GM19397 (cell line): ENCODE measurements around the gene BTBD7.

Experiments
- ATAC-seq: cut with Tn5 transposase; IDR thresholded peaks from one replicate; pipeline ENCODE4 v1.9.1; 2021; ENCODE audit warnings: mild to moderate bottlenecking, moderate library complexity; ENCODE audit not compliant: unreplicated experiment

BTBD7 gene

GRCh38 chr14:93329965-93330608 lies 2.7 kb downstream of the BTBD7 start:
- ATAC-seq: no peak

GRCh38 chr14:93328546-93328945 lies 4.3 kb downstream of the BTBD7 start:
- ATAC-seq: no peak

GRCh38 chr14:93326196-93326595 lies 6.6 kb downstream of the BTBD7 start:
- no peak for ATAC-seq

- no peak for ATAC-seq
Measured at GRCh38 chr14:93323600-93324174, 9.1 kb downstream of the BTBD7 start.

- no peak for ATAC-seq
Measured at GRCh38 chr14:93322929-93323599, 9.8 kb downstream of the BTBD7 start.

- ATAC-seq: no peak
Measured at GRCh38 chr14:93320489-93320888, 12.3 kb downstream of the BTBD7 start.

GRCh38 chr14:93319958-93320357 lies 12.9 kb downstream of the BTBD7 start:
- ATAC-seq: no peak

- no peak for ATAC-seq
Measured at GRCh38 chr14:93319494-93319893, 13.3 kb downstream of the BTBD7 start.

GRCh38 chr14:93318927-93319326 lies 13.9 kb downstream of the BTBD7 start:
- no peak for ATAC-seq

GRCh38 chr14:93317875-93318807 lies 14.7 kb downstream of the BTBD7 start:
- no peak for ATAC-seq

GRCh38 chr14:93317210-93317874 lies 15.5 kb downstream of the BTBD7 start:
- no peak for ATAC-seq

- ATAC-seq: no peak
Measured at GRCh38 chr14:93316716-93317115, 16.1 kb downstream of the BTBD7 start.

- no peak for ATAC-seq
Measured at GRCh38 chr14:93315575-93315974, 17.3 kb downstream of the BTBD7 start.

GRCh38 chr14:93311082-93311481 lies 21.8 kb downstream of the BTBD7 start:
- ATAC-seq: no peak

GRCh38 chr14:93309427-93309966 lies 23.3 kb downstream of the BTBD7 start:
- ATAC-seq: no peak

- ATAC-seq: no peak
Measured at GRCh38 chr14:93308686-93309345, 24.0 kb downstream of the BTBD7 start.

- no peak for ATAC-seq
Measured at GRCh38 chr14:93306812-93307211, 26.0 kb downstream of the BTBD7 start.

- ATAC-seq: no peak
Measured at GRCh38 chr14:93305725-93306418, 27.0 kb downstream of the BTBD7 start.

GRCh38 chr14:93304771-93305170 lies 28.1 kb downstream of the BTBD7 start:
- no peak for ATAC-seq
